Stimulated activated naive CD4-positive, alpha-beta T cell (primary cell): Measurements from ENCODE around the gene TRMT61A.
"Not testable (repeated sequence)": the region's sequence is repeated elsewhere in the genome, so short reads cannot be mapped to it uniquely, and the experiment has no call there.

Experiments
- DNase-seq, 6 experiments: peaks; one replicate each; lab custom pipeline; 2025; lab: John Stamatoyannopoulos, UW

Gene TRMT61A

DNA sequence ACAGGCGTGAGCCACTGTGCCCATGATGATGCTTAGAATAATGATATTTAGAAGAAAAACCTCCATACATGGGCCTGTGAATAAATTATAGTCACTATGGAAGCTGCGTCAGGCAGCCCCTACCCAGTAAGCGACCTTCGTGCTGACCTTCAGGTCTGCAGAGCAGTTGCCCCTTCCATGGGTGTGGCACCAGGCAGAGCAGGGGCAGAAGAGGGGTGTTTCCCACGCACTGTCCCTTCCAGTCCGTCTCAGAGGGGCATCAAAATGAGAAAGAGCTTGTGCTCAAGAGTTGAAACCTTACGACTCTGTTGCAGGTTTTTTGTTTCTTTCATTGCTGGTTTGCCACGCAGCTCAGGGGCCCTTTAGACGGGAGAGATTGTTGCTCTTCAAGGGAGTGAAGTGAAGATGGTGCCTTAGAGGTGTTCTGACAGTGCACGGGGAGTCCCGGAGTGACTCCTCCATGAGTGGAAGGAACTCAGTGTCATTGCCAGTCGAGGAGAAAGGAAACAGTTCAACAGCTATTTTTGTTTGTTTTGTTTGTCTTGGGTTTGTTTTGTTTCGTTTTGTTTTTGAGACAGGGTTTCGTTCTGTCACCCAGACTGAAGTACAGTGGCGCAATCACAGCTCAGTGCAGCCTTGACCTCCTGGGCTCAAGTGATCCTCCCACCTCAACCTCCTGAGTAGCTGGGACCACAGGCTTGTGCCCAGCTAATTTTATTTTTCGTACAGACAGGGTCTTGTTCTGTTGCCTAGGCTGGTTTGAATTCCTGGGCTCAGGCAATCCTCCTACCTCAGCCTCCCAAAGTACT lies 20.3 kb upstream of the TRMT61A start:
- no peak for DNase-seq

DNA sequence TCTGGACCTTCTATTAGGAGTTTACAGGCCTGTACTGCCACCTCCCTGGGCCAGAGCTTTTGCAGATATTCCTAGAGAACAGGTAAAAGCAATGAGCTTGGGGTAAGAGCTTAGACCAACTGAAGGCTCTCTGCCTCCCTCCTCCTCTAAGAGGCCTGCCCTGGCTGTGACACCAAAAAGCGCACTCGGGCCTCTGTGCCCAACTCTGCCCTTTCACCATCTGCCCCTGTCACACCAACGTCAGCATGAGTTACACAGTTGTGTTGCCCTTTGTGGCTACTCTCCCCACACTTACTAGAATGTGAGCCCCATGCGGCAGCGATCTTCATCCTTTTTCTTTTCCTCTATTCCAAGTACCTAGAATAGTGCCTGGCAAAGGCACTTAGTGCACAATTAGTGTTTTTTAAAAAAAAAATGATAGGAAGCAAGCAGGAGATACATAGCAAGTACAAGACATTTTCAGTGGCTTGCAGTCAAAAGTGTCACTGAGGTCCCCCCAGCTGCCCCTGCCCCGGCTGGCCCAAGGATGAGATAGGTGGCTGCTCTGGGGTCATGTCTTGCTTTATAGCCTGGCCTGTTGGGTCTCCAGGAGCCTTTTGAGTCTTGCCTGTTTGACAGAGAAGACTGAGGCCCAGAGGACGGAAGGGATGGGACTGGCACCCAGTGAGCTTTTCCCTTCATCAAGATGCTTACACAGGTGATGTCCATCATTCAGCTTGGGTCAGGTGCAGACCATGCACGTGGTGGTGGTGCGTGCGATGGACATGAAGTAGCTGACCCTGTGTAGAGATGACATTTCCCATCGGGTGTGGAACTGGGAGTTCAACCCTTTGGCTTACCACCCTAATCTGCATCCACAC lies 18.9 kb upstream of the TRMT61A start:
- DNase-seq = no peak

DNA sequence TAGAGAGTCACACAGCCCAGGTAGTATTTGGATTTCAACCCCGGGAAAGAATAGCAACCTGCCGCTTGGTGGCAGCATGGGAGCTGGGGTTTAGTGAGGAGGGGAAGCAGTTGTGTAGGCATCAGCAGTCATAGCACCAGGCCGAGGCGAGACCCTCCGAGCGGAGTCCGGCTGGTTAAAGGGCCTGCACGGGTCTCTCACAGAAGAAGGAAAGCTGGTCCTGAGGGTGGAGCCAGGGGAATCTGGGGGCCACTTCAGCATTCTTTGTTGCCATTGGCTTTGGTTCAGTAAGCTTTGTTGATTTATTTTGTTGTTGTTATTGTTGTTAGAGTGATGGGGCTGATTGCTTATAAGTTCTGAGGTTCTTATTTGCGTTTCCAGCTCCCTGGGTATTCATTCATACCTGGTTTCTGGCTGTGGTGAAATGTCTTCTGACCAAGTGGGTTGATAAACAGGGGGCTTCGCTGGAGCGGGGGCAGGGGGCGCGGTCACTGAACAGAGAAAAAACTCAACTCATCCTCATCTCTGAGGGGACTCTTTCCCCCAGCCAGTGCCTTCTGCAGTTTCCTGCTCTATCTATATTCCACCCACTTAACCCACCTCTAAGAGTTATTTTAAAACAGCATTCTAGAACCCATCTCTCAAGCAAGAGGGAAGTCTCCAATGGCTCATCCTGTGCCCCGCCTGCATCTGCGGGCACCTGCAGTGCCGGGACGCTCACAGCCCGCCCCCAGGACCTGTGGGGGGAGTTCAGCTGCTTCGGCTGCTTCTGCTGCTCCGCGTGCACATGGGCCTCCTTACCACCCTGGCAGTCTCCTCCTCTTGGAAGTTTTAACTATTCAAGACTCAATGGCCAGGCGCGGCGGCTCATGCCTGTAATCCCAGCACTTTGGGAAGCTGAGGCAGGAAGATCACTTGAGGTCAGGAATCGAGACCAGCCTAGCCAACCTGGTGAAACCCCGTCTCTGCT lies 18.0 kb upstream of the TRMT61A start:
- DNase-seq = no peak

DNA sequence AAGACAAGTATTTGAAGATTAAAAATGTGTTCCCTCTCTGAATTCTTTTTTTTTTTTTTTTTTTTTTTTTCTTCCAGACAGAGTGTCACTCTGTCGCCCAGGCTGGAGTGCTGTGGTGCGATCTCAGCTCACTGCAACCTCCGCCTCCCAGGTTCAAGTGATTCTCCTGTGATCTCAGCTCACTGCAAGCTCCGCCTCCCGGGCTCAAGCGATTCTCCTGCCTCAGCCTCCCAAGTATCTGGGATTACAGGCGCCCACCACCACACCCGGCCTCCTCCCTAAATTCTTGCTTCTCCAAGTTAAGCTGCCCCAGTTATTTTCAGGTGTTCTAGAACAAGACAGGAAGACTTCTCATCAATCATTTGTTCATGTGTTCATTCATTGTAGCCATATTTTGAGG lies 16.8 kb upstream of the TRMT61A start:
- DNase-seq = not testable (repeated sequence)

DNA sequence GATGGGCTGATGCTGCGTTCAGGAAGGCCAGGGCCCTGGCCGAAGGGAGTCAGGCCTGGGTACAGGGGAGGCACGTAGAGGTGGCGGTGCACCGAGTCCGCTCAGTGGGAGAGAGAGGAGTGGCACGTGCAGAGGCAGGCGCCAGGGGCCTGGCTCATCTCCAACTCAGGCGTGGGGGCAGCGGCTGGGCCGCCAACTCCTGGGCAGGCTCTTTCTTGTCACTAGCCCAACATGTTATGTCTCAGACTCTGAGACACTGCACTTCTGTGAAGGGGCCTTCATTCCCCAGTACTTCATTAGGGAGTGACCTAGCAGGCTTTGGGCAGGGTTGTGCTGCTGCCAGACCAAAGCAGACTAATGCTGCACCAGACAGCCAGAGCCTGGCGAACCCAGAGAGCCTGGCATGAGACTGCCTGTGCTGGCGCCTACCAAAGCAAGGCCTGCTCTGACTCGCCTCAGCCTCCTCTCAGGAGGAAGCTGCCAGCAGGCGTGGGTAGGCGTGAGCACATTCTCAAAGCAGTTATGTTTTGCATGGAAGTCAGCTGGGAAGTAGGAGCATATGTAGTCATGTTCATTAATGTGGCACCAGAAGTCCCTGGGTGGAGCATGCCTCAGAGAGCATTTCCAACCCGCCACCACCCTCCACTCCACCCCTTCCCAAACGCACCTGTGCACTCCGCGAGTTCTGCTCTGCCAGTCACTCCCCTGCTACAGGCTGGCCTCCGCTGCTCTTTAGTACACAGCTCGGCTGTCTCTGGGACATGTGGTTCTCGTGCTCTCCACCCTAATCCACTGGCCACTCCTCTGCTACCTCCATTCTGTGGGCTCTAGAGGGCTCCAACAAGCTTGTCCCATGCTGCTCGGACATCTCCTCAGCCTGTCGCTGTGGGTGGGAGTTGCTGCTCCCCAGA lies 16.0 kb upstream of the TRMT61A start:
- no peak for DNase-seq

DNA sequence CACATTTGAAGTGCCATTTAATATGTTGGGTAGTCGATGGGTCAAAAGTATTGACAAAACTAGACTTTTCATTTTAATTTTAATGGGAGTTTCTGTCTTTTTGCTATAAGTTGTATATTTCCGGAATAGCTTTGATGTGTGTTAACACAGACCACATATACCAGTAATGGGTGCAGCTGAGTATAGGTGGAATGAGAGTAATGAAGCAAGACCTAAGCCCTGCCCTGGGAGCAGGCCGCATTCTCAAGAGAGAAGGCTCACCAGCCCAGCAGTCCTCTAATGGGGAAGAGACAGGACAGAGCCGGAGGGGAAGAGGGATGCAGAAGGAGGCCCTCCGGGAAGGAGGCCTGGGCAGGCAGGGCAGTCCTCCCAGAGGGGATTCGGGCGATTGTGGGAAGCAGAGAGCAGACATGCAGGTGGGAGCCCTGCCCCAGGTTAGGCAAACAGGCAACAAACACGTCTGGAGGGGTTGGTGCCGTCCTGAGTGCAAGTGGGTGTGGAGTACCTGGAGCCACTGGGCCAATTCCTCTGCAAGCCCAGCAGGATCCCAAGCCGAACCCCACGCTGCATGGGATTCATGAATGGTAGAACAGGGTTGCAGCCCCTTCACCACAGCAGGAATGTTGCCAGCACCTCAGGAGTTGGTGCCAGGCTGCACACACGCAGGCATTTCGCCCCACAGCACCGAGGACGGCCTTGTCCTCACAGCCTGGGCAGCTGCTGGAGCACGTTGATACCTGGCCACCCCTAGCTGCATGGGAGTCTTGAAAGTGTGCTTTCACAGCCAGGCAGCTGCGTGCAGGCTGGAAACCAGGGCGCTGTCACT lies 14.2 kb upstream of the TRMT61A start:
- DNase-seq = no peak

DNA sequence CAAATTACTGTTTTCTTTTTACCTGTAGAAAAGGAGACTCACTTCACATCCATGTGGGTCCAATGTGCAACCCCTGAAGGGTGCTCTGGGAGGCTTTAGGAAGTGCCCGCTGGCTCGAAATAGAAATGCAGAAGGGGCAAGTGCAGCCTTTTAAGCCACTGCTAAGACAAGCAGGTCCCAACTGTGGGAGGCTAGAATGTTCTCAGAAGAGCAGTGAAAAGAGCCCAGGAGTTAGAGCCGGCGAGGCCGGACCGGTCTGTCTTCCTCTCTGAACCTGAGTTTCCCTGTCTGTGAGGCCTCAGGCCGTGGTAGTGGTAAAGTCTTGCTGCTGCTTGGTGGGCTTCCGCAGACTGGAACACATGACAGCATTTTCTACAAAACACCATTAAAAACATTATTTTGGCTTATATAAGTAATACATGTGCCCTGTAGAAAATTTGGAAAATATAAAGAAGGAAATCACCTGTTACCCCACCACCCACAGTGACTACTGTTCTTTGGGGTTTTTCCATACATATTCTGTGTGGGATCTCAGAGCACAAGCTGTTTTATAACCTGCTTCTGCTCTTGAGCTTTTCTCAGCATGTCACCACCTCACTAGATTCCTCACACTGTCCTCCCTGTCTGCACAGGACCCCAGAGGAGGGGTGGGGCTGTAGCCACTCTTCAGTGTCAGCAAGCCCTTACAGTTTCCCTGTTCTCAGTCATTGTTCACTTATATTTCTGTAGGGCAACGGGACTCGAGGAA lies 12.4 kb upstream of the TRMT61A start:
- DNase-seq = no peak

DNA sequence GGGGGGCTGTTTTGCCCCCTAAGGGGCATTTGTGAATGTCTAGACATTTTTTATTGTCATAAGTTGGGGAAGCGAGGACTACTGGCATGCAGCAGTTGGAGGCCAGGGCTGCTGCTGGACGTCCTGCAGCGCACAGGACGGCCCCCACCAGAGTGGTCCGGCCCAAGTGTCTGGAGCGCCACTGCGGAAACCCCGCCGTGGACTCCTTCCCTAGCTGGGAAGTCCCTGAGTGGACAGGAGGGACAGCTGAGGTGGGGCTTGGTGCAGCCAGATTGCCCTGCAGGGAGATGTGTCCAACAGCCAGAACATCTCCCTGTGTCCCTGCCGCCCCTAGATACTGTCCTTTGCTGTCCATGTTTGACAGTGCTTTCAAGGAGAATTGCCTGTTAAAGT lies 11.8 kb upstream of the TRMT61A start:
- no peak for DNase-seq

DNA sequence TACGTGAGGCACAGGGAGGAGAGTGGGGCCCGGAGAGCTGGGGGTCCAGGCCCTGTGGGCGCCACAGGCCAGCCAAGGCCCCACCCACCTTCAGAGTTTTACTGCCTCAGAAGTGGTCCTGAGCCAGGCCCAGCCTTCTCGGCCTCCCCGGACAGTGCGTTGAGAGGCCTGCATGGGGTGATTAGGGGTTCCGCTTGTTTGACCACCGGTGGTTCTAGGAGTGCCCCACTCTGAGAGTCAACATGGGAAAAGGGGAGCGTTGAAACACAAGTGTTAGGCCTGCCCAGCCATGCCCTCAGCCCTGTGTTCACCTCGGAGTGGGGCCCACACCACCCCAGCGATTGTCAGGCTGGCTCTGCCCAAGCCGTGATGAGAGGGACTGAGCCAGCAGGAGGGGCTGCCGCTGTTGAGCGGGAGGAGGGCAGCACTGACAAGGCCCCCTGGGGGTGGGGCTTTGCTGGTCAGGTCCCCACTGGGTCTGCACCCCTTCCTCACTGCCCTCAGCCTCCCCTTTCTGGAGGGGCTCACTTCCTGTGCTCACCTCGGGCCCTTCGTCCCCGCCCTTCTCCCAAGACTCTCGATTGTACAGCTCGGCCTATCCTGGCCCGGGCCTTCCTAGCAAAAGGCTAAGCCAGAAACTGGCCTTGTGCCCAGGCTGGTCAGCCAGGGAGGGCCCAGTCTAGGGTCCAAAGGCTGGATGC lies 11.1 kb upstream of the TRMT61A start:
- no peak for DNase-seq

DNA sequence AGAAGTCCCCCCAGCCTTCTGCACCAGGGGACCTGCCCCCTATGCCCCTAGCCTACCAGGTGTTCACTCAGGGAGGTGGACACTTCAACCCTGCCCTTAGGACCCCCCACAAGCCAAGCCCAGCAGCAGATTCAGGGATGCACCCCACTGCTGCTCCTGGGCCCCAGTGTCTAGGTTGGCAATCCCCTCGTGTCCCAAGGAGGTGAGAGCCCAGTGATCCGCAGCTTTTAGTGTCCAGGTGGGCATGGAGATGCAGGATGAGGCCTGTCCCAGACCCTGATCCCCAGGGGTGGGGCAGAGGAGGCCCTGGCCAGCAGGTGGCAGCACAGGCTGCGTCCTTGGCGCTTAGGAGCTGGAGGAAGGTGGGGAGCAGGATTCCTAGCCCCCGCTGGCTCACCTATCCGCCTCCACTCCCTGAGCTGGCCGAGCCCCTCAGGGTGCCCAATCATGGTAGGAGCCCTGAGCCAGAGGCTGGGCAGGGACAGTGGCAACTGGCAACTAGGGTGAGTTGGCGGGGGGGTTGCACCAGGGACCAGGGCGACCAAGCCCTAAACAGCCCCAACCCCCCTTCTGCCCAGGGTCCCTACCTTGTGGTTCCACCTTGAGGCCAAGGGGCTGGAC lies 10.5 kb upstream of the TRMT61A start:
- peak in 5 of 6 experiments; percentile 31 to 63 (median 44) for DNase-seq

DNA sequence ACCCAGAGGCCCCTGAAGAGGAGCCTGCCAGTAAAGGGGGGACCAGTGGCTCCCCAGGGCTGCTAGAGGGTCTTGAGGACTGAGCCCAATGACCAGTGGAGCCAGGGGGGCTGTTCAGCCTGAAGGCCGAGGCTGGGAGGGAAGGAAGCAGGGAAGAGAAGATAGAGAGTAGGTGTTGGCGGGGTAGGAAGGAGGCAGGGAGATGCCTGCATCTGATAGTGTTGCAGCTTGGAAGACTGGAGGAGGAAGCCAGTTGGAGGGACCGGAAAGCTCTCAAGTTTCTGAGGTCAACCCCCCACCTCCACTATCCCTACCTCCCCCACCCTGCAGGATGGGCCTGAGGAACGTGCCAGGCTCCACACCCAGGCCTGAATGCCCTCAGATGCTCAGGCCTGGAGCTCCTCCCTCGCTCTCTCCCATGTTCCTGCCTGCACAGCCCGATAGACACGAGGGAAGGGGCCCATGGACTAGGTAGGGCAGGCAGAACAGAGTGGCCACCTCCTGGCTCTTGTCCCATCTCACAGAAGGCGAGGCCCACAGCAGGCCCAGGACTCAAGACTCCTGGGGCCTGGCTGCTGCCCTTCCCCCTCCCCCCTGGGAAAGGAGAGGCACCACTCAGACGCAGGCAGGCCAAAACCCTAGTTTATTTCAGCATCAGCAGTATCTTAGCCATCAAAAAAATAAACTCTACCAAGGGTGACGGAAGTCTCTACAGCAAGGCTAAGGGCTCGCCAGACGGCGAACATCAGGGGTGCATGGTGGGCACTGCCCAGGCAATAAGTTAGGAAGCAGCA lies 9.8 kb upstream of the TRMT61A start:
- peak in 1 of 6 experiments; percentile 24 for DNase-seq

DNA sequence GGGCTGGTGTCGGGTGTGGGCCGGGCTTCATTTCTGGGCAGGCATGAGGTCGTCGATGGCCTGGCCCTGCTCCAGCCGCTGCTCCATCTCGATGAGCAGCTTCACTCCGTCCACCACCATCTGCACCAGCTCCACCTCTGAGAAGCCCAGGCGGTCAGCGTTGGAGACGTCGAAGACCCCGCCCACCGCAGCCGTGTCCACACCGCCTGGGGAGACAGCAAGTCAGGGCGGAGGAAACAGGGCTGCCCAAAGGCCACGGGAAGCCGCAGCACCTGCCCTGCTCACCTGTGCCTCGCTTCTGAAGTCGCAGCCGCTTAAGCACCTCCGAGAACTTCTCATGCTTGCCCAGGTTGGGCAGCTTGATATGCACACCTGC lies 9.2 kb upstream of the TRMT61A start:
- DNase-seq = no peak

DNA sequence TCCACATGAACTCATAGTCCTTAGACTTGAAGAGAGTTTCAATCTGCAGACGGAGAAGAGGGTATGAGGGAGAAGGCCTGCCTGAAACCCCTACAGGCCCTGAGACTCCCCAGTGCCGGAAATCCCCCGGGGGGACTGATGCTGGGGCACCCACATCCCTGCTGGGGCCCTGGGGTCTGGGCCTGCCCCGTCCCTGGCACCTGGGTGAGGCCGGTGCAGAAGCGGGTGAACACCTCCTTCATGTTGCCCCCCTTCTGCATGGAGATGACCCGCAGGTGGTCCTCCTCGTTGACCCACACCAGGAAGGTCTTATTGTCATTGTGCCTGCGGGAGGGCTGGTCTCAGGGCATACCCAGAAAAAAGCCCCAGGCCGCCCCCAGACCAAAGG lies 8.7 kb upstream of the TRMT61A start:
- no peak for DNase-seq

DNA sequence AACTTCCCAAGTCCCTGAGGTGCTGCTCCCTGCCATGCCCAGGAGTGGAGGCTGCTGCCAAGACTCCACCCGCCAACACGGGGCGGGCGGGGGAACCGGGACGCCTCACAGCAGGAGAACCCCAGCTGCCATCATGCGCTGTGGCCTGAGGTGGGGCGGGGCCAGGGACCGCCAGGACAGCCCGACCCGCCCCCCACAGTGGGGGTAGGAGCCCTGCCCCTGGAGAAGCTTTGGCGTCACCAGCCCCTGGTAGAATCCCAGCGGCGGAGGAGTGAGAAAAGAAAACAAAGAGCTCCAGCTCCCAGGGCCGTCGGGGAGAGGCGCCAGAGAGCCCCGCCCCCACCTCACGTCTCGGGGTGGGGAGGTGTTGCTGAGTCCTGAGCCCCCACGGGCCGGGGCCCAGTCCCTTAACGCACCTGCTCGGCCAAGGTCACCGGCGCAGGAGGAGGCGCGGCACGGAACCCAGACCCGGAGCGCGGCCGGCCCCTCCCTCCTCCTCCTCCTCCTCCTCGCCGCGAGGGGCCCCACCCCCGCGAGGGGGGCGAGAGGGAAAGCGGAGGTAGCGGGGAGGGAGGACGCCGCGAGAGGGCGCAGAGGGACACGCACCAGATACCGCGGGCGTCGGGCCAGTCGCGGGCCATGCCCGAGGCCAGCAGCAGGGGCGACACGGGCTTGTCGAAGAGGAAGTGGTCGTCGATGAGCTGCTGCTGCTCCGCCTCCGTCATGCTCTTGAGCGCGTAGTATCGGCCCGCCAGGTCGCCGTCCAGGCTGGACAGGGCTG lies 8.1 kb upstream of the TRMT61A start:
- peak; percentile 30 to 64 (median 62) for DNase-seq

DNA sequence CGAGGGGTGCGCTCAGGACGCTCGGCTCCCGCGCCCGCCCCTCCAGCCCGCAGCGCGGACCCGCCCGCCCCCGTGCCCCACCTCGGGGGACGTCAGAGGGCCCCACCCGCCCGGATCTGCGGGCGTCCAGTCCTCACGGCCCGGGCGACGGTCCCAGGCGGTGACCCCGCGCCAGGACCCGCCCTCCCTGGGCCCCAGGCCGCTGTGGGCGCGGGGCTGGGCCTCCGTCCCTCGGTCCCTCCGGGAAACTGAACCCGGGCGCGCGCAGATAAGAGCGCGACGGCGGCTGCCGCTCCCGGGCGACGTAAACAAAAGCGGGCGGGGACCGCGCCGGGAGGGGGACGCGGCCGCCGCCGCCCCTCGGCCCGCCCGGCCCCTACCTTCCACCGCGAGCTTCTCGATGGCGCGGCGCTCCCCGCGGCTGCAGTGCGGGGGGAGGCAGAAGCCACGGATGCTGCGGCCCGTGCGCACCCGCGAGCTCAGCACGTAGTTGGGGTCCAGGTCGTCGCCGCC lies 7.5 kb upstream of the TRMT61A start:
- peak in 2 of 6 experiments; percentile 24 to 30 for DNase-seq

DNA sequence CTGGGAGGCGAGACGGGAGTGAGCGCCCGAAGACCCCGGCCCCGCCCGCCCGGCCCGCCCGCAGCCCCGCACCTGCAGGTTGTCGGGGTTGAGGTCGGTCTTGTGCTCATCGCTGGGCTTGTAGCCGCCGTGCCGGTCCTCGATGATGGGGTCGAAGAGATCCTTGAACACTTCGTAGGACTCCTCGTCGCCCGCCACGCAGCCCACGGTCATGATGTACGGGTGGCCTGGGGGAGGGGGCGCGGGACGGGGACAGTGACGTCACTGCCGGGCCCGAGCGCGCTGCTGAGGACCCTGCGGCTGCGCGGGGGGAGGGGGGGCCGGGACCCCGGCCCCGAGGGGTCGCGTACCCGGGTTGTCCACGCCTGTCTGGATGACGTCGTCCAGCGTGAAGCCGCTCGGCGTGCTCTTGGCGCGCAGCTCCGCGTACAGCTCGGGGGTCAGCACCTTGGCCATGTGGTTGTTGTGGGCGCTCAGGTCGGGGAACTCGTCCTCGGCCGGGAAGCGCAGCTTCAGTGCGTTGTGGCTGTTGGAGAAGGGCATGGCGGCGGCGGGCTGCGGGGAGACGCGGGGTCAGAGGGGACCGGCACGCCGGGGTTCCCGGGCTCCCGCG lies 6.9 kb upstream of the TRMT61A start:
- peak in 2 of 6 experiments; percentile 30 to 37 for DNase-seq
